Hepatocyte (in vitro differentiated cells): ENCODE data around the gene VSIR.

Experiments
- CTCF ChIP-seq: fragments of 200-600 bp; sonication (generic); IDR thresholded peaks from 2 replicates; pipeline ENCODE4 v1.5.1; 2016; ENCODE audit warnings: antibody characterized with exemption, mild to moderate bottlenecking; ENCODE audit not compliant: poor library complexity
- EZH2 ChIP-seq: fragments of 200-600 bp; sonication (generic); IDR thresholded peaks from 2 replicates; pipeline ENCODE4 v1.6.1; 2016; ENCODE audit warnings: antibody characterized with exemption, mild to moderate bottlenecking, borderline replicate concordance

- TF ChIP-seq CTCF (no peak), EZH2 (no peak)
Measured at GRCh38 chr10:71750124-71750841, 23.0 kb downstream of the VSIR start.
